Motor neuron (in vitro differentiated cells): ENCODE results near the gene TMOD3. TPM values are rescaled to one million over a fixed set of nuclear protein-coding genes. Genes with fewer than 3 reads are reported as not detected.
A peak's percentile ranks its signal among the peaks of the same experiment; 100 is the strongest.

Source experiments
- ATAC-seq, 8 experiments: fragments of 200-7000 bp; cut with Tn5 transposase; replicated peaks in 6 of 8; 2 replicates each; pipeline ENCODE4 v1.8.0; 2021; ENCODE audit warnings: mild to moderate bottlenecking in 8 of 8, moderate library complexity in 8 of 8
- H3K27ac ChIP-seq, 2 donors: fragments of 250-450 bp; sonication (Bioruptor Pico); 2 replicates each; pipeline ENCODE4 v1.9.0; 2021; ENCODE audit warnings: antibody characterized with exemption in 2 of 2, mild to moderate bottlenecking in 2 of 2, moderate library complexity in 1 of 2
- H3K4me1 ChIP-seq, 2 donors: fragments of 250-450 bp; sonication (Bioruptor Pico); replicated peaks in 1 of 2; 2 replicates each; pipeline ENCODE4 v1.6.1; 2021; ENCODE audit warnings: antibody characterized with exemption in 2 of 2, mild to moderate bottlenecking in 2 of 2, moderate library complexity in 1 of 2
- H3K4me3 ChIP-seq, 5 donors: fragments of 250-450 bp; sonication (Bioruptor Pico); 2 replicates each; pipeline ENCODE4 v1.9.0; 2021; ENCODE audit warnings: antibody characterized with exemption in 5 of 5, mild to moderate bottlenecking in 5 of 5, moderate library complexity in 4 of 5
- WGBS, 10 experiments: fragments of 450-650 bp; shearing (Covaris generic); methylation state at CpG; one replicate each; pipeline ENCODE4 v1.0.0; 2022; 5-methylcytosine and 5-hydroxymethylcytosine counted together
- in situ Hi-C, 9 experiments: fragments of 400-800 bp; cut with MboI; loops; one replicate each; pipeline ENCODE4 v1.15.0; 2021; ENCODE audit warnings: low sequenced_read_pairs in 9 of 9, low pct_unique_long_range_greater_than_20kb in 2 of 9; ENCODE audit not compliant: unreplicated experiment in 9 of 9
- total RNA-seq, 8 experiments: library from RNA; unstranded; fragments of 300-600 nt; gene quantifications; 2 replicates each; pipeline versions ENCODE4 v1.2.3 to v1.2.4, GENCODE V29; 2022

Gene TMOD3
- total RNA-seq, 8 experiments from 2014 or later, result 10.2 to 43.6 (median 23.0) TPM

- H3K4me3 ChIP-seq, result no peak overlapping the region
- 71 to 100% (median 100%) methylated on average over 1 of the region's 1 CpG; no CpG with 5 or more reads in 5 of the 10 experiments for WGBS, 10 experiments
- H3K27ac ChIP-seq, result no peak overlapping the region
- peaks cover 0 to 3% of the 10 kb centered on the region in 2 donors for H3K4me1 ChIP-seq
- ATAC-seq, result no peak
- in situ Hi-C loops, result no loop called here
Measured at GRCh38 chr15:51855612-51856011, 26.2 kb downstream of the TMOD3 start.

GRCh38 chr15:51856714-51857380, 27.4 kb downstream of the TMOD3 start:
- peaks cover 0 to 3% of the 10 kb centered on the region in 2 donors for H3K4me1 ChIP-seq
- in situ Hi-C loops, result no loop called here
- WGBS, 10 experiments, result 56 to 95% (median 84%) methylated on average over 2 to 5 of the region's 5 CpGs
- H3K4me3 ChIP-seq, result no peak overlapping the region
- ATAC-seq, result peak in 2 of 8 experiments; percentile 58 to 65
- no peak overlapping the region for H3K27ac ChIP-seq

GRCh38 chr15:51861557-51862359, 32.3 kb downstream of the TMOD3 start:
- Histone ChIP-seq H3K4me3 (no peak overlapping the region), H3K27ac (no peak overlapping the region), H3K4me1 (no peaks in the 10 kb centered on the region)
- in situ Hi-C loops, result no loop called here
- peak in 1 of 8 experiments; percentile 24 for ATAC-seq
- 47 to 100% (median 94%) methylated on average over 1 to 8 of the region's 10 CpGs; no CpG with 5 or more reads in 3 of the 10 experiments for WGBS, 10 experiments

GRCh38 chr15:51863131-51863530, 33.7 kb downstream of the TMOD3 start:
- no peaks in the 10 kb centered on the region for H3K4me1 ChIP-seq
- no peak overlapping the region for H3K4me3 ChIP-seq
- no peak overlapping the region for H3K27ac ChIP-seq
- no peak for ATAC-seq
- in situ Hi-C loops, result no loop called here
- WGBS, 10 experiments, result 90 to 100% (median 100%) methylated on average over 1 to 2 of the region's 2 CpGs; no CpG with 5 or more reads in 4 of the 10 experiments

- 80 to 100% (median 88%) methylated on average over 1 to 4 of the region's 4 CpGs; no CpG with 5 or more reads in 3 of the 10 experiments for WGBS, 10 experiments
- no peaks in the 10 kb centered on the region for H3K4me1 ChIP-seq
- H3K4me3 ChIP-seq, result no peak overlapping the region
- ATAC-seq, result no peak
- H3K27ac ChIP-seq, result no peak overlapping the region
- in situ Hi-C loops, result no loop called here
Measured at GRCh38 chr15:51864408-51865056, 35.1 kb downstream of the TMOD3 start.

- 100% methylated on average over 1 of the region's 1 CpG; no CpG with 5 or more reads in 5 of the 10 experiments for WGBS, 10 experiments
Measured at GRCh38 chr15:51865317-51865716, 35.9 kb downstream of the TMOD3 start.

GRCh38 chr15:51866161-51866560, 36.7 kb downstream of the TMOD3 start:
- ATAC-seq, result no peak
- 60 to 100% (median 96%) methylated on average over 1 to 3 of the region's 4 CpGs; no CpG with 5 or more reads in 3 of the 10 experiments for WGBS, 10 experiments
- no peak overlapping the region for H3K4me3 ChIP-seq
- in situ Hi-C loops, result no loop called here
- H3K27ac ChIP-seq, result no peak overlapping the region
- H3K4me1 ChIP-seq, result no peaks in the 10 kb centered on the region

More at GRCh38 chr15:51865317-51865716, 35.9 kb downstream of the TMOD3 start:
- in situ Hi-C loops, result no loop called here
- H3K27ac ChIP-seq, result no peak overlapping the region
- H3K4me1 ChIP-seq, result no peaks in the 10 kb centered on the region
- no peak overlapping the region for H3K4me3 ChIP-seq
- no peak for ATAC-seq

GRCh38 chr15:51866751-51867150, 37.3 kb downstream of the TMOD3 start:
- Histone ChIP-seq H3K4me1 (no peaks in the 10 kb centered on the region), H3K27ac (no peak overlapping the region), H3K4me3 (no peak overlapping the region)
- 83 to 100% (median 92%) methylated on average over 1 of the region's 1 CpG; no CpG with 5 or more reads in 5 of the 10 experiments for WGBS, 10 experiments
- in situ Hi-C loops, result no loop called here
- peak in 2 of 8 experiments; percentile 9 to 18 for ATAC-seq

GRCh38 chr15:51869060-51869421, 39.6 kb downstream of the TMOD3 start:
- peak in 3 of 8 experiments; percentile 83 to 94 (median 91) for ATAC-seq
- no peak overlapping the region for H3K4me3 ChIP-seq
- in situ Hi-C loops, result no loop called here
- WGBS, 10 experiments, result 0 to 100% (median 82%) methylated on average over 1 to 2 of the region's 2 CpGs; no CpG with 5 or more reads in 2 of the 10 experiments
- H3K27ac ChIP-seq, result no peak overlapping the region
- no peaks in the 10 kb centered on the region for H3K4me1 ChIP-seq

- in situ Hi-C loops, result no loop called here
- ATAC-seq, result no peak
- H3K4me3 ChIP-seq, result no peak overlapping the region
- 43 to 100% (median 73%) methylated on average over 1 to 2 of the region's 2 CpGs for WGBS, 10 experiments
- peaks cover 0 to 9% of the 10 kb centered on the region in 2 donors for H3K4me1 ChIP-seq
- H3K27ac ChIP-seq, result no peak overlapping the region
Measured at GRCh38 chr15:51870774-51871173, 41.3 kb downstream of the TMOD3 start.

- peak; percentile 54 to 93 (median 74) for ATAC-seq
- Histone ChIP-seq H3K27ac (no peak overlapping the region), H3K4me3 (no peak overlapping the region), H3K4me1 (peaks cover 0 to 9% of the 10 kb centered on the region in 2 donors)
- in situ Hi-C loops, result loop anchor here in 1 of 9 experiments (25.0 kb wide), 1 partner anchor 238 kb away; no protein-coding TSS in a partner anchor
- WGBS, 10 experiments, result 0 to 96% (median 56%) methylated on average over 1 to 8 of the region's 8 CpGs
Measured at GRCh38 chr15:51874751-51875644, 45.5 kb downstream of the TMOD3 start.

- in situ Hi-C loops, result loop anchor here in 1 of 9 experiments (25.0 kb wide), 1 partner anchor 239 kb away; no protein-coding TSS in a partner anchor
Measured at GRCh38 chr15:51876169-51876568, 46.7 kb downstream of the TMOD3 start.

More at GRCh38 chr15:51876169-51876568, 46.7 kb downstream of the TMOD3 start:
- Histone ChIP-seq H3K4me3 (no peak overlapping the region), H3K27ac (no peak overlapping the region), H3K4me1 (peaks cover 0 to 9% of the 10 kb centered on the region in 2 donors)
- ATAC-seq, result no peak
- 80 to 93% (median 83%) methylated on average over 1 to 2 of the region's 5 CpGs; no CpG with 5 or more reads in 7 of the 10 experiments for WGBS, 10 experiments
